HG02884 (cell line): ENCODE results near the gene HUNK.

Experiments used
- ATAC-seq: cut with Tn5 transposase; IDR thresholded peaks from one replicate; pipeline ENCODE4 v1.9.1; 2021; ENCODE audit warnings: mild to moderate bottlenecking, moderate library complexity; ENCODE audit not compliant: unreplicated experiment

HUNK gene

GRCh38 chr21:31895077-31895835 is 22.4 kb downstream of the HUNK start:
- no peak for ATAC-seq

GRCh38 chr21:31896019-31896418 is 23.2 kb downstream of the HUNK start:
- no peak for ATAC-seq

DNA sequence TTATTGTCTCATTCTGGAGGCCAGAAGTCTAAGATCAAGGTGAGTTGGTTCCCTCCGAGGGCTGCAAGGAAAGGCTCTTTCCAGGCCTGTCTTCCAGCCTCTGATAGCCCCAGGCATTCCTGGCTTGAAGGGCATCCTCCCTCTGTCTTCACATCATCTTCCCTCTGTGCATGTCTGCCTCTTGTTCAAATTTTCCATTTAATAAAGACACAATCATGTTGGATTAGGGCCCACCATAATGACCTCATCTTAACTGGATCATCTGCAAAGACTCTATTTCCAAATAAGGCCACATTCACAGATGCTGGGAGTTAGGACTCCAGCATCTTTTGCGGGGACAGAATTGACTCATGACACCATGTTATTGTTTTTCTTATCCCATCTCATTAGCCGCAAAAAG is 24.5 kb downstream of the HUNK start:
- no peak for ATAC-seq

DNA sequence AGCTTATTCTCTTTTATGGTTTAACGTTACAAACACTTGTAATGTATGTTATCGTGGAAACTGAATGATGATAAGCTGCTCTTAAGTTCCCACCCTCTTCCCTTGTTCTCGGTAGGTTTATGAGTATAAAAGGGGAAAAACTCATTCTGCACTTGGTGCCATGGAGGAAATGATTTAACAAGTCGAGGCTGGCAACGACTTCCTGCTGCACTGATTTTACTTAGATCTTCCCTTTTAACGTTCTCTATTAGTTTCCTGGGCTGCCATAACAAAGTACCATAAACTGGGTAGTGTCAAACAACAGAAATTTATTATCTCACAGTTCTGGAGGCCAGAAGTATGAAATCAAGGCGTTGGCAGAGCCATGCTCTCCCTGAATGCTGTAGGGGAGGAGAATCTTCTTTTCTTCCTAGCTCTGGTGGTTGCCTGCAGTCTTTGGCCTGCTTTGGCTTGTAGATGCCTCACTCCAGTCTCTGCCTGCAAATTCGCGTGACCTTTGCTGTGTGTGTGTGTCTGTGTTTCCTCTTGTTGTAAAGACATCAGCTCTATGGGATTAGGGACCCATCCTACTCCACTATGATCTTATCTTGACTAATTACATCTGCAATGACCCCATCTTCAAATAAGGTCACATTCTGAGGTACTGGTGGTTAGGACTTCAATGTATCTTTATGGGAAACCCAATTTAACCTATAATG is 26.3 kb downstream of the HUNK start:
- ATAC-seq: no peak

- no peak for ATAC-seq
These were observed 27.5 kb downstream of the HUNK start for GRCh38 chr21:31900121-31900895.

- no peak for ATAC-seq
These were observed 28.5 kb downstream of the HUNK start for GRCh38 chr21:31901315-31901714.

DNA sequence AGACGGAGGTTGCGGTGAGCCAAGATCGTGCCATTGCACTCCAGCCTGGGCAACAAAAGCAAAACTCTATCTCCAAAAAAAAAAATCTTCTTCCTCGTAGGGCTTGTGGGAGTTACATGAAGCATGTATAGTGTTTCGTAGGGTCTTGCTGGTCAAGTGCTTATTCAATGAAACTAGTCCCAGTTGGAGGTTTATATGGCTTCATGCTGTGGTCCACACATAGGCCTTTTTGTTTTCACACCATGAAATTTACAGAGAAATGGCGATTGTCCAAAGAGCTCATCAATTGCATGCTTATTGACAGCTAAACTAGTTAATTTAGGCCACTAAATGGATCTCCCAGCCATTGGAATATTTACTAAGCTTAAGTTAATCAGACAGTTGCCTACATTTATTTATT is 29.6 kb downstream of the HUNK start:
- ATAC-seq: no peak

DNA sequence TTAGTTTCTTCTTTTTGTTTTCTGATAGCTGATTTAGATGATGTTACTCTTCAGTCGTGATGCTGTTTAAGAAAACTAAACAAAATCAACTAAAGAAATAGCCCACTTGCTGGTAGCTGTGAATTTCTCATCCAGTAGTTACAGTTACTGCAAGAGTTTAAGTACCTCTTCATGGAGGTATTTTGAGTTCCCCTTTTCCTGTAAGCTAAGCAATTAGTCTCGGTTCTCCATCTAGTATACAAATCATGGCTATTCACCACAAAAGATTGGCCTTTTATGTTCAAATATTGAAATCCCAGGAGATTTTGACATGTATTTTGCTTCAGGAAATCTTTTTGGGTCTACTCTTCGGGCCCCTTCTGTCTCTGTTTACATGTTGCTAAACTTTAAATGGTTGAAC is 31.1 kb downstream of the HUNK start:
- no peak for ATAC-seq

DNA sequence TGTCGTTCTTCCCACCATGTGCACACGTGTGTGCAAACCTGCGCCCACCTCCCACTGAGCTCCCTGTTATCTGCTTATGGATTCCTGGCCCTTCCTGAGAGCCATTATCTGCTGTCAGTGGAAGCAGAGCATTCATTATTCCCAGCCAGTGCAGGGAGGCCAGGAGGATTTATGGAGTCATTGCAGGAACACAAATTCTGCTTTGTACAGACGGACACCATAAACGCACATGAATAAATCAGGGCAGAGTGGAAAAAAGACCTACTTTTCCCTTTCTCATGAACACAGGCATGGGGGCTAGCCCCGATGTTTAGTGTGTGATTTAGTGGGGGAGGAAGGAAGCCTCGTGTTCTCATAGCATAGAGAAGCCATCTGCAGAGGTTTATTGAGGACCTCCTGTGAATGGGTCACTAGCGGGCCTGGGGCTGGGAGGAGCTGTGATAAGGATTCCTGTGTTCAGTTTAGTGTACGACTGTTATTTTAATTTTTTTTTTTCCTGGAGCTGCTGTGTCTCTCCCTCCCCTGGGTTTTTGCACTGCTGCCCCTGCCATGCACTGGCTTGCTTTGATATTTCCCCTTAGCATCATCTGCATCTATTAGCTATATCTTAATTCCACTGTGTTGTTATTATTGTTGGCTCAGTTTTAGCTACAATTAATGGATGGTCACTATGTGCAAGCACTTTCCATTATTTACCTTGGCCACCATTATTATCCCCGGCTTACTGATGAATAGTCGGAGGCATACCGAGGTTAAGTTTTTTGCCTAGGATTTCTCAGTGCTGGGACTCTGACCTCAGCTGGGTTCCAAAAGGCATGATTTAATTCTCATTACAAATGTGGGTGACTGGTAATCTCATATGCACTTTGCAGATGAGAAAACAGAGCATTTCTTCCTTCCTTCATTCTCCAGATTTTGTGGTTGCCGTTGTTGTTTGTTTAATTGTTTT is 33.0 kb downstream of the HUNK start:
- no peak for ATAC-seq

DNA sequence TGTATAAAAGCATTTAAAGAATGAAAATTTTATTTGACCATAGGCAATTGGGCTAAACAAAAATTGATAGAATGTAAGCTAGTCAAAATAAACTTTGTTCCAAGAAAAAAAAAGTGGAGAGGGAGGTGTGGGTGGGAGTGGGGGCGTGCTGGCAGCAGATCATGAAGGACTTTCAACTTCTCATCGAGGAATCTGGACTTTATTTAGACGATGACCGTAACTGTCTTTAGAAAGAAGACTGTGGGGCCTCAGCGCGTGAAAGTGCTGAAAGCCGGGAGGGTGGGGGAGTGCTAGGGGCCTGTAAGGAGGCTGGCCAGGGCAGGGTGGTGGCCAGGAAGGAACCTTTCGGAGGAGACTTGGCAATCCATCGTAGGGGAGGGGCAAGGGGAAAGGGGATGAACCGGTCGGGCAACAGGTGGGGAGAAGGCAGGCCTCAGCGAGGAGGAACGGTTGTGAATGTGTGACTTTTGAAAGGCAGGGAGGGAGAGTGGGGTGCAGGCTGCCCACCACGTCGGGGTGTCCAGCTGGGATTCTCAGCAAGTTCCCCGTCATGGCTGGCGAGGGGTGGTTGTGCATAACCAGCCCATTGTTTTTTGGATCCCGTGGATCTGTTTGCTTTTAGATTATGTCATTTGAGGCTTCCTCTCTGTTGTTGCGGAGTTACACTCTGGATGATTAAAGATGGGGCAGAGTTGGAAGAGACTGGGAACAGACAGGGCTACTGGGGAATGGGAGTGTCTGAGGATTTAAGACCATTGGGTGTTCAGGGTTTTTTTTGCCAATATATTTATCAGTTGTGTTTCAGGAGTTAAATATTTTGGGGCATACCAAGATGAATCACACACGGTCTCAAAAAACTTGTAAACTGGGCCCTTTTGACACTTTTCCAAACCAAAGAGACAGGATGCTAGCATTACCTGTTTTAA is 35.5 kb downstream of the HUNK start:
- no peak for ATAC-seq

DNA sequence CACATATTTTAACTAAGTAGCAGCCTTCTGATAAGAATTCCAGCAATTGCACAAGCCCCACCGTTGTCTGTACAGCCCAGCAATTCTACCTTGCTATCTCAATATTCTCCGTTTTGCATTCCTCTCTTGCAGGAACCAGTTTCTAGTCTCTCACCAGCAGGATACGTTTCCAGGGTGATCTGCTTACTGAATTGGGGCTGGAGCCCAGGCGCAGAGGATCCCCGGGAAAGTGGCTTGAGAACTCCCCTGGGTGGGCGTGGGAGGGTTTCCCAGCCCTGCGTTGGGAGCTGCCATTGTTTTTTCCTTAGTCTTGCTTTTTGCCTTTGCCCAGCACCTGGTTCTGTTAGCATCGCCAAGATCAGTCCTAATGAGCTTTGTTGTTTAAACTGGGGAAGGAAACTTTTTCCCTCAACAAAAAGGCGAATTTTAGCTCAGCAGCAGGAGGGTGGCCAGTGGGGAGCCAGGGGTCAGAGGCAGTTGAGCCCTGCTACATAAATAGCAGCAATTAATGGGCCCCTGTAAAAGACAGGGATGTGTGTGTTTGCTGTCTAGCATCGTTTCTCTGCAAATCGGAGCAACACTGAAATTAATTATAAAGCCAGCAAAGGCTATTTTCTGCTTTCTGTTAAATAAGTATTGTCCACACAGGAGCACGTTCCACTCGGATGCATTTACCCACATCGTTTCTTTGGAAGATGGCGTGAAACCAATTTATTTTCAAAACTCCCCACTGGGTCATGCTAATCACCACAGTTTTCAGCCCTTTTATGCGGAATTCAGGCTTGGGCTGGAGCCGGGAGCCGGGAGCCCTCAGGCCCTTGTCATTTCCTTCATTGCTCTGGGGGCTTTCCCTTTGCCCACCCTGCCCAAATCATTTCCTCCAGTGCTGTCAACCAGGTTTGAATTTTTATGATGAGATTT is 36.6 kb downstream of the HUNK start:
- no peak for ATAC-seq

DNA sequence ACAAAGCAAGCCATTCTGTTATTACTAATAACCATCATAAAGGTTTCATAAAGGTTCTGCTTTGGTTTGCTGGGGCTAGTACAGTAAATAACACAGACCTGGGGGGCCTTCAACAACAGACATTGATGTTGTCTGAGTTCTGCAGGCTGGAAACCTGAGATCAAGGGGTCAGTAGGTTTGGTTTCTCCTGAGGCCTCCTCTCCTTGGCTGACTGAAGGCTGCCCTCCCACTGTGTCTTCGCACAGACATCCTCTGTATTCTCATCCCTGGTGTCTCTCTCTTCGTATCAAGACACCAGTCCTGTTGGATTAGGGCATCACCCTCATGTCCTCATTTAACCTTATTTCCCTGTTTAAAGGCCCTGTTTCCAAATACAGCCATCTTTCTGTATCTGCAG is 37.3 kb downstream of the HUNK start:
- no peak for ATAC-seq

DNA sequence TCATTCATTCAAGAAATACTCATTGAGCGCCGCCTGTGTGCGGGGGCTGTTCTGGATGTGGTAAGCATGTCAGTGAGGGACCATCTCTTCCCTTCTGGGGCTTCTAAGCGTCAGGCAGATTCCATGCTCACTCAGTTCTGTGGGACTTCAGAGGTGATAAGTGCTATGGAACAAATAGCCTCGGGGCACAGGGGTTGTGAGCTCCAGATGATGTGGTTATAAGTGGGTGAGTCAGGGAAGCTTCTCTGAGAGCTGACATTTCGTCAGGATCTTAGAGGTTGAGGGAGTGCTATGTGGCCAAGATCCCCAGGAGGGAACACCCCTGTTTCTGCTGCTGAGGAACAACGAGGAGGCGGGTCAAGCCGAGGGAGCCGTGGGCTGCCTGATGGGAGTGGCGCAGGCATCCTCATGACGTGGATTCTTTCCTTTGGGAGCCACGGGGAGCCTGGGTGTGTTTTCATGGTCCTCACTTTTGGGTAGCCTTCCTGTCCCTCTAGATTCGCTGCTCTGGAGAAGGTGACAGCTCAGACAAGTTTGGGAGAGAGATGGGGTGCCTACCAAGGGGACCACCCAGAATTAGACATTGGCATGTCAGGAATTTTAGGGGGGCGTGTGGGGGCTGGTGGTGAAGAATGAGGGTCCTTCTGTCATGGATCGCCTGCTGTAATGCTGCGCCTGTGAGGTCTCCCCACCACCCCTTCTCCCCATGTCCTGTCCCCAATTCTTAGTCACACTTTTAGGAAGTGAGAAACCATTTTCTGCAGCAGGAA is 38.5 kb downstream of the HUNK start:
- ATAC-seq: no peak

DNA sequence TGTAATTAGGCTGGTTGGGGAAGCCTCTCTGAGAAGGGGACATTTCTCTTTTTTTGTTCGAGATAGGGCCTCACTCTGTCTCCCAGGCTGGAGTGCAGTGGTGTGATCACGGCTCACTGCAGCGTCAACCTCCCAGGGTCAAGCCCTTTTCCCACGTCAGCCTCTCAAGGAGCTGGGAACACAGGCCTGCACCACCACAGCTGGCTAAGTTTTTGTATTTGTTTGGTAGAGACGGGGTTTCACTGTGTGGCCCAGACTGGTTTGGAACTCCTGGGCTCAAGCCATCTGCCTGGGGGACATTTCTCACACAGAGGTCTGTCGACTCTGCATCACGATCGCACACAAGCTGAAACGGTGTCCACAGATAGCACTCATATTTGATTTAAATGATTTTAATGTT is 39.7 kb downstream of the HUNK start:
- no peak for ATAC-seq

DNA sequence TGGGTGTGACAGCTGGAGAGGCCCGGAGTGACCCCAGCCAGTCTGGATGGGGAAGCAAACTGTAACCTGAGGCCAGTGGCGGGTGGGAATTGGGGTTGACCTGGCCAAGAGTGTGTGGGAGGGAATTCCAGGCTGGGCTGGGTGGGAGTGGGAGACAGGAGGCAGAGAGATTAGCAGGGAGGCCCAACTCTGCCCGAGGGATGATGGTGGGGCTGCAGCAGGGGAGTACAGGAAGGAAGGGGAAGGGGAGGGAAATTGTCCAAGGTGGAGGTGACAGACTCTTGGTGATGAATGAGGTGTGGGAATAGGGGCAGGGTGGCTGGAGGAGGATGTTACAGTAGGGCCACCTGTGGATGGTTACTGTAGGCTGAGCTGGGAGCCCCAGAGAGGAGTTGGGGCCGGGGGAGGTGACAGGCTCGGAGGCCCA is 40.4 kb downstream of the HUNK start:
- no peak for ATAC-seq

- no peak for ATAC-seq
These were observed 41.7 kb downstream of the HUNK start for GRCh38 chr21:31914472-31914871.

DNA sequence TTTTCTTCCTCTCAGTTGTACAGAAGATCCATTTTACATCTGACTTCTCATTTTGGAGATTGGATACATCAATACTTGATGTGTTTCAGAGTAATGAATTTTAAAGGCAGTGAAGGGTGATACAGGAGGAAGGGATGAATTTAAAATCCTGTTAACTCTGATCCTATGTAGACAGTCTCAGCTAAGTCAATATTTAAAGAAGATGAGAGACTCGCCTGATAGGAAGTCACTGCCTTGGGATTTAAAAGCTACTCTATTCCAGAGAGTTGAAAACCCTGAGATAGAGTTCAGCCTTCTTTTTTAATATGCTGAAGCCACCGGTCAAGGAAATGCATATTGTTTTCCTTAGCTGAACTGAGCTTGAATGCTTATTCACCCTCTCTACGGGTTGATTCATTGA is 42.7 kb downstream of the HUNK start:
- ATAC-seq: no peak

GRCh38 chr21:31917108-31917507 is 44.3 kb downstream of the HUNK start:
- no peak for ATAC-seq
